Panc1 (cell line): ENCODE data around the gene KHDC4. TPM values are rescaled to one million over a fixed set of nuclear protein-coding genes. Genes with fewer than 3 reads are reported as not detected.
A peak's percentile ranks its signal among the peaks of the same experiment; 100 is the strongest.

Experiments
- ATAC-seq: fragments of 200-7000 bp; cut with Tn5 transposase; 2 replicates; pipeline ENCODE4 v1.9.1; 2020; ENCODE audit warnings: mild to moderate bottlenecking, moderate library complexity
- BruUV-seq: library from RNA; stranded (reverse); fragments of 400-500 nt; replicated peaks from 2 replicates; lab custom pipeline; 2021; lab: Mats Ljungman, UMichigan
- CTCF ChIA-PET: fragments of 300-600 bp; sonication (Branson Sonifier 250); formaldehyde crosslinking; loops from one replicate; lab custom pipeline; 2022; ENCODE audit warnings: antibody characterized with exemption; lab: Charles Lee
- POLR2A ChIA-PET: fragments of 300-600 bp; sonication (Branson Sonifier 250); formaldehyde crosslinking; loops from one replicate; lab custom pipeline; 2022; ENCODE audit warnings: antibody characterized with exemption; lab: Charles Lee
- DNase-seq: peaks from one replicate; pipeline ENCODE4 v3.0.0-alpha.2; 2010; ENCODE audit warnings: low read depth, low spot score
- H3K27ac ChIP-seq: 2 replicates; pipeline ENCODE4 v1.5.1; 2011; ENCODE audit warnings: mild to moderate bottlenecking, low read length, inconsistent platforms
- H3K27me3 ChIP-seq: fragments of 200-500 bp; sonication (Bioruptor generic); 2 replicates; pipeline ENCODE4 v1.6.0; 2014; ENCODE audit warnings: low read length, inconsistent platforms; ENCODE audit not compliant: control insufficient read depth, insufficient read depth
- H3K36me3 ChIP-seq: fragments of 200-500 bp; sonication (Bioruptor generic); 2 replicates; pipeline ENCODE4 v1.5.1; 2014; ENCODE audit warnings: inconsistent platforms, mild to moderate bottlenecking, low read length, moderate library complexity; ENCODE audit not compliant: control insufficient read depth, insufficient read depth
- H3K4me1 ChIP-seq: 2 replicates; pipeline ENCODE4 v1.5.1; 2011; ENCODE audit warnings: inconsistent platforms, mild to moderate bottlenecking, low read length, moderate library complexity; ENCODE audit not compliant: control insufficient read depth, insufficient read depth
- H3K4me3 ChIP-seq, 2 experiments: 2 replicates each; pipeline ENCODE4 v1.5.1; 2011 to 2012; ENCODE audit warnings: low read depth in 2 of 2, low read length in 2 of 2, mild to moderate bottlenecking in 2 of 2, inconsistent platforms in 1 of 2, moderate library complexity in 1 of 2
- H3K9me3 ChIP-seq: fragments of 200-500 bp; sonication (Bioruptor generic); 2 replicates; pipeline ENCODE4 v1.5.1; 2014; ENCODE audit warnings: low read depth, mild to moderate bottlenecking, inconsistent platforms, low read length, moderate library complexity; ENCODE audit not compliant: control insufficient read depth, insufficient read depth
- POLR2AphosphoS5 ChIP-seq: IDR thresholded peaks from 2 replicates; pipeline ENCODE4 v1.6.1; 2012; ENCODE audit warnings: mild to moderate bottlenecking, low read depth, low read length, moderate library complexity
- SIN3A ChIP-seq: IDR thresholded peaks from 2 replicates; pipeline ENCODE4 v1.6.1; 2012; ENCODE audit warnings: low read depth, mild to moderate bottlenecking, low read length, moderate library complexity, borderline replicate concordance; ENCODE audit not compliant: insufficient read depth
- TCF7L2 ChIP-seq: IDR thresholded peaks from 2 replicates; pipeline ENCODE4 v1.6.1; 2011; ENCODE audit warnings: mild to moderate bottlenecking, low read depth, low read length, inconsistent platforms
- in situ Hi-C: cut with HindIII; loops from 2 replicates; pipeline ENCODE4 v1.10.0; 2016; ENCODE audit warnings: low sequenced_read_pairs, low pct_unique_long_range_greater_than_20kb
- intact Hi-C: fragments of 100-400 bp; cut with micrococcal nuclease; formaldehyde crosslinking; loops from one replicate; pipeline ENCODE4 v1.10.0; 2022; ENCODE audit not compliant: unreplicated experiment
- total RNA-seq: library from RNA; stranded (reverse); gene quantifications from one replicate; pipeline ENCODE4 v1.2.1, GENCODE V29; 2021; ENCODE audit not compliant: unreplicated experiment
- TF ChIP-seq, protein P1 (sequence below), 2 experiments: IDR thresholded peaks; 2 replicates each; pipeline ENCODE4 v1.6.1; 2011 to 2012; ENCODE audit warnings: low read depth in 2 of 2, control low read depth in 1 of 2, low read length in 1 of 2, mild to moderate bottlenecking in 1 of 2, moderate library complexity in 1 of 2; ENCODE audit not compliant: insufficient read depth in 1 of 2
- TF ChIP-seq, protein P2 (sequence below): fragments of 450-650 bp; IDR thresholded peaks from 2 replicates; pipeline ENCODE4 v1.5.1; 2017; ENCODE audit warnings: mild to moderate bottlenecking

The KHDC4 gene
- total RNA-seq, 1 experiment from 2014 or later, result 80.4 TPM

DNA sequence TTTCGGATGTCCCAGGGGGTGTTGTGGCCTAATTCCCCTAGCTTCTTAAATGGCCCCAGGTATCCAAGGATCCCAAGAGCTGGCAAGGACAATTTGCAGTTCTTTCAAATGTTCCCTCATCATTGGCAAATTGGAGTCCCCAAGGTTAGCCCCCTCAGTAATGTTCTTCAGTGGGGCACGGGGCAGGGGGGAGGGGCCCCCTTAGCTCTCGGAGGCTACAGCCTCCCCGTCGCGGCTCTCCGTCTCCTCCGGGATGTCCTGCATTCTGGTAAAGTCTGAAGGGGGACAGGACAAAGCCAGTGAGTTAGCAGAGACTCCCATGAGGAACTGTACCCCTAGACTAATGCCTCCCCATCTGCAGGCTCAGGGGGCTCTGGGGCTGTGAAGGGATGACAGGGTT, 13.5 kb upstream of the KHDC4 start:
- no peaks in the 10 kb centered on the region for H3K27me3 ChIP-seq
- no peaks in the 10 kb centered on the region for H3K9me3 ChIP-seq
- POLR2A ChIA-PET, result no interaction called here
- ATAC-seq (no peak), DNase-seq (no peak)
- intact Hi-C loops (no loop called here), in situ Hi-C loops (no loop called here)
- BruUV-seq, result no TSS peak
- TF ChIP-seq, protein P1, sequence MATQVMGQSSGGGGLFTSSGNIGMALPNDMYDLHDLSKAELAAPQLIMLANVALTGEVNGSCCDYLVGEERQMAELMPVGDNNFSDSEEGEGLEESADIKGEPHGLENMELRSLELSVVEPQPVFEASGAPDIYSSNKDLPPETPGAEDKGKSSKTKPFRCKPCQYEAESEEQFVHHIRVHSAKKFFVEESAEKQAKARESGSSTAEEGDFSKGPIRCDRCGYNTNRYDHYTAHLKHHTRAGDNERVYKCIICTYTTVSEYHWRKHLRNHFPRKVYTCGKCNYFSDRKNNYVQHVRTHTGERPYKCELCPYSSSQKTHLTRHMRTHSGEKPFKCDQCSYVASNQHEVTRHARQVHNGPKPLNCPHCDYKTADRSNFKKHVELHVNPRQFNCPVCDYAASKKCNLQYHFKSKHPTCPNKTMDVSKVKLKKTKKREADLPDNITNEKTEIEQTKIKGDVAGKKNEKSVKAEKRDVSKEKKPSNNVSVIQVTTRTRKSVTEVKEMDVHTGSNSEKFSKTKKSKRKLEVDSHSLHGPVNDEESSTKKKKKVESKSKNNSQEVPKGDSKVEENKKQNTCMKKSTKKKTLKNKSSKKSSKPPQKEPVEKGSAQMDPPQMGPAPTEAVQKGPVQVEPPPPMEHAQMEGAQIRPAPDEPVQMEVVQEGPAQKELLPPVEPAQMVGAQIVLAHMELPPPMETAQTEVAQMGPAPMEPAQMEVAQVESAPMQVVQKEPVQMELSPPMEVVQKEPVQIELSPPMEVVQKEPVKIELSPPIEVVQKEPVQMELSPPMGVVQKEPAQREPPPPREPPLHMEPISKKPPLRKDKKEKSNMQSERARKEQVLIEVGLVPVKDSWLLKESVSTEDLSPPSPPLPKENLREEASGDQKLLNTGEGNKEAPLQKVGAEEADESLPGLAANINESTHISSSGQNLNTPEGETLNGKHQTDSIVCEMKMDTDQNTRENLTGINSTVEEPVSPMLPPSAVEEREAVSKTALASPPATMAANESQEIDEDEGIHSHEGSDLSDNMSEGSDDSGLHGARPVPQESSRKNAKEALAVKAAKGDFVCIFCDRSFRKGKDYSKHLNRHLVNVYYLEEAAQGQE (IDR thresholded peaks at IDR 0.05; ENCODE audit: insufficient read depth in 1 of 2, low read depth in 2 of 2, low read length in 1 of 2), result no peak
- TF ChIP-seq POLR2AphosphoS5 (no peak), TCF7L2 (no peak), SIN3A (no peak)
- TF ChIP-seq, protein P2, sequence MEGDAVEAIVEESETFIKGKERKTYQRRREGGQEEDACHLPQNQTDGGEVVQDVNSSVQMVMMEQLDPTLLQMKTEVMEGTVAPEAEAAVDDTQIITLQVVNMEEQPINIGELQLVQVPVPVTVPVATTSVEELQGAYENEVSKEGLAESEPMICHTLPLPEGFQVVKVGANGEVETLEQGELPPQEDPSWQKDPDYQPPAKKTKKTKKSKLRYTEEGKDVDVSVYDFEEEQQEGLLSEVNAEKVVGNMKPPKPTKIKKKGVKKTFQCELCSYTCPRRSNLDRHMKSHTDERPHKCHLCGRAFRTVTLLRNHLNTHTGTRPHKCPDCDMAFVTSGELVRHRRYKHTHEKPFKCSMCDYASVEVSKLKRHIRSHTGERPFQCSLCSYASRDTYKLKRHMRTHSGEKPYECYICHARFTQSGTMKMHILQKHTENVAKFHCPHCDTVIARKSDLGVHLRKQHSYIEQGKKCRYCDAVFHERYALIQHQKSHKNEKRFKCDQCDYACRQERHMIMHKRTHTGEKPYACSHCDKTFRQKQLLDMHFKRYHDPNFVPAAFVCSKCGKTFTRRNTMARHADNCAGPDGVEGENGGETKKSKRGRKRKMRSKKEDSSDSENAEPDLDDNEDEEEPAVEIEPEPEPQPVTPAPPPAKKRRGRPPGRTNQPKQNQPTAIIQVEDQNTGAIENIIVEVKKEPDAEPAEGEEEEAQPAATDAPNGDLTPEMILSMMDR, result no peak
- H3K36me3 ChIP-seq, result peaks cover 16% of the 10 kb centered on the region
- peaks cover 48% of the 10 kb centered on the region for H3K4me1 ChIP-seq
- H3K27ac ChIP-seq, result peak overlapping the region; percentile 99
- CTCF ChIA-PET, result no interaction called here
- H3K4me3 ChIP-seq, result no peak overlapping the region

DNA sequence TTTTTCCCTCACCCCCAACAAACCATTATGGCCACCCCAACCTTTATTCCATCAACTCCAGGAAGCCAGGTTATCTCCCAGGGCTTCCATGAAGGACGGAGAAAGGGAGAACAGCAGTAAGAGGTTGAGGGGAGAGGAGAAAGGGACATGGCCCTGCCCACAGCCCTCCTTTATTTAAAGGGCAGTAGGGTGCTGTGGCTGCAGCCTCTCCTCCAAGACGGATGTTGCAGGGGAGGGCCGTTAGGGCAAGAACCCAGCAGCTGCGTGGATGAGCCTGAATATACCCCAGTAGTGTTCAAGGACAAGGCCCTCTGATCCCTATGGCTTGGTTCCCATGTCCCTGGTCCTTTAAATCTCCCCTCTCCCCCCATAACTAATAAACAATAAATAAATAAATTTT, 13.1 kb upstream of the KHDC4 start:
- no peak for DNase-seq
- peak overlapping the region; percentile 99 for H3K27ac ChIP-seq
- intact Hi-C loops (no loop called here), in situ Hi-C loops (no loop called here)
- ChIA-PET POLR2A (no interaction called here), CTCF (no interaction called here)
- no peak overlapping the region for H3K4me3 ChIP-seq
- TF ChIP-seq, protein P2, result no peak
- no peak for TF ChIP-seq SIN3A
- TF ChIP-seq, protein P1 (IDR thresholded peaks at IDR 0.05; ENCODE audit: insufficient read depth in 1 of 2, low read depth in 2 of 2, low read length in 1 of 2), result no peak
- H3K9me3 ChIP-seq, result no peaks in the 10 kb centered on the region
- no peaks in the 10 kb centered on the region for H3K27me3 ChIP-seq
- no TSS peak for BruUV-seq
- no peak for ATAC-seq
- peaks cover 16% of the 10 kb centered on the region for H3K36me3 ChIP-seq
- H3K4me1 ChIP-seq, result peaks cover 52% of the 10 kb centered on the region
